ENCODE measurements around the gene METTL25B.

METTL25B gene

GRCh38 chr1:156772728-156773497, 44.6 kb downstream of the METTL25B start:
- no peak for DNase-seq

- no peak for DNase-seq
Measured at GRCh38 chr1:156773607-156774006, 45.3 kb downstream of the METTL25B start.

GRCh38 chr1:156775799-156776198, 47.5 kb downstream of the METTL25B start:
- no peak for DNase-seq

- no peak for DNase-seq
Measured at GRCh38 chr1:156776942-156777341, 48.7 kb downstream of the METTL25B start.

GRCh38 chr1:156777573-156777972, 49.3 kb downstream of the METTL25B start:
- DNase-seq = no peak

- DNase-seq = no peak
Measured at GRCh38 chr1:156781585-156782186, 53.4 kb downstream of the METTL25B start.

- no peak for DNase-seq
Measured at GRCh38 chr1:156785458-156785857, 57.2 kb downstream of the METTL25B start.
